Measurements from ENCODE around the gene OR2G3. TPM values are rescaled to one million over a fixed set of nuclear protein-coding genes. Genes with fewer than 3 reads are reported as not detected.

Gene OR2G3
- not detected for total RNA-seq
- long read RNA-seq: 0 reads

DNA sequence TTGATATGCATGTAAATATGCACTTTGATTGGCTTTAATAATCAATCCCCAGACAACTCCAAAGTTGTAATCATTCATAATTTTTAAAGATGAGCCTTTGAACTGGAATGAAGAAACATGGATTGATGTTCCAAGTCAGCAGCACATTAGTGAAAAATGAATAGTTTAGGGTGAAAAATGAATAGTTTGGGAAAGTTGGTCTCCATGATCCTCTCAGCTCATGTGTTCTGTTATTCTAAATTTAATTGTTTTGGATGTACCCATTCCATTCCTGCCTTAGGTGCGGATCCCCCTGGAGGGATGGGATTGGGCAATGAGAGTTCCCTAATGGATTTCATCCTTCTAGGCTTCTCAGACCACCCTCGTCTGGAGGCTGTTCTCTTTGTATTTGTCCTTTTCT lies at the start of gene OR2G3:
Gene OR2G3, plus strand, starts transcription at position 301 of the 400 bp plus-strand sequence. Its CDS starts 0 bp downstream, at position 301.
- Histone ChIP-seq H3K9me3 (no peaks in the 10 kb centered on the region), H3K27ac (no peak within 1 kb of the TSS), H3K4me1 (no peaks in the 10 kb centered on the region), H3K27me3 (ENCODE audit: low read depth) (no peaks in the 10 kb centered on the region), H3K4me3 (no peak within 1 kb of the TSS), H3K36me3 (no peaks in the 10 kb centered on the region)
- TF ChIP-seq, protein P1, sequence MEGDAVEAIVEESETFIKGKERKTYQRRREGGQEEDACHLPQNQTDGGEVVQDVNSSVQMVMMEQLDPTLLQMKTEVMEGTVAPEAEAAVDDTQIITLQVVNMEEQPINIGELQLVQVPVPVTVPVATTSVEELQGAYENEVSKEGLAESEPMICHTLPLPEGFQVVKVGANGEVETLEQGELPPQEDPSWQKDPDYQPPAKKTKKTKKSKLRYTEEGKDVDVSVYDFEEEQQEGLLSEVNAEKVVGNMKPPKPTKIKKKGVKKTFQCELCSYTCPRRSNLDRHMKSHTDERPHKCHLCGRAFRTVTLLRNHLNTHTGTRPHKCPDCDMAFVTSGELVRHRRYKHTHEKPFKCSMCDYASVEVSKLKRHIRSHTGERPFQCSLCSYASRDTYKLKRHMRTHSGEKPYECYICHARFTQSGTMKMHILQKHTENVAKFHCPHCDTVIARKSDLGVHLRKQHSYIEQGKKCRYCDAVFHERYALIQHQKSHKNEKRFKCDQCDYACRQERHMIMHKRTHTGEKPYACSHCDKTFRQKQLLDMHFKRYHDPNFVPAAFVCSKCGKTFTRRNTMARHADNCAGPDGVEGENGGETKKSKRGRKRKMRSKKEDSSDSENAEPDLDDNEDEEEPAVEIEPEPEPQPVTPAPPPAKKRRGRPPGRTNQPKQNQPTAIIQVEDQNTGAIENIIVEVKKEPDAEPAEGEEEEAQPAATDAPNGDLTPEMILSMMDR (IDR thresholded peaks at IDR 0.05): no peak
- ATAC-seq (no peak), DNase-seq (no peak)
- intact Hi-C loops (cut with DNase I): no loop called here

DNA sequence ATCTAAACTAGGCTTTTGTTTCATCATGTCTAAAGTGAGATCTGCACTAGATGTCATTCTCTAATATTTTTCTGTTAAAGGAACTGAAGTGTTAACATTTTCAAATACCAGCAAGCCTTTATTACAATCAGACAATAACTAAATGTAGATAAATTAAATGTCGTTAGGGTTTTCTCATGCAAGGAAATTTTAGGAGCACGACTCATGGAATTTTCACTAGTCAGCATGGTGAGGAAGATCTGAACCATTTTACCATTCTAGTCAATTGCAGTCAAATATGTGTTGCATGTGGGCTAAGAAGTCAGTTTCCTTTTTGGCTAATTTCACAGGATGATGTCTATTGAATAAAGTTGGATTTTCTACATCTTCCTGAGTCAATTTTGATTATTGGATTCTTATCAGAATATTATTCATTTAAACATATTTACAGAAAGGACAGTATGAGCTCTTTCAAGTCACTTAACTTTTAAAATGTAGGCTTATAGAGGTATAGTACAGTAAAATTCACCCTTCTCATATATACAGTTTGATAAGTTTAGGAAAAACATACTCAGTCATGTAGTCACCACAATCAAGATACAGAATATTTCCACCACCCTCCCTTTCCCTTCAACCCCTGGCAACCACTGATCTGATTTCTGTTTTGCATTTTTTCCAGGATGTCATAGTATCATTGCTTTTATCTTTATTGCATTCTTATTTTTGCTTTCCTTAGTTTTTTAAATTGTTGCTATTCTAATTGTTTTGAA lies 47.3 kb upstream of the OR2G3 start:
- TF ChIP-seq, protein P1 (IDR thresholded peaks at IDR 0.05): no peak

DNA sequence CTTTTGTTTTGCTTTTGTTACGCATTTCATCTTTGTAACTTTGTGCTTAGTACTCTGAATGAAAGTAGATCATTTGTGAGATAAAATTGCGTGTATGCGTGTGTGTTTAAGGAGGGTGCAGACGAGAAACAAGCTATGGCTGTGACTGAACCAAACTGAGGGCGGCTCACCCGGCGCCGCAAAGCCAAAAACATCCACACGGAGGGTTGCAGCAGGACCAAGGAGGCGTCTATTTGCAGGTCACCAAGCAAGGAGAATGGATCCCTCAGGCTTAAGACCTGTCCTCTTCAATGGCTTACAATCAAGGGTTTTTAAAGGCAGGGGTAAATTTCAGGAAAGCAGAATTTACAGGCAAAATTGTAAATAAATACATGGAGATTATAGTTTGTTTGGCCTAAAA lies 43.7 kb upstream of the OR2G3 start:
- H3K9me3 ChIP-seq: no peaks in the 10 kb centered on the region
- DNase-seq (no peak), ATAC-seq (no peak)

More for the DNA sequence above, 47.3 kb upstream of the OR2G3 start:
- no peak overlapping the region for H3K27ac ChIP-seq
- intact Hi-C loops (cut with DNase I): no loop called here
- no peaks in the 10 kb centered on the region for H3K9me3 ChIP-seq
- H3K4me1 ChIP-seq: no peaks in the 10 kb centered on the region
- DNase-seq (no peak), ATAC-seq (no peak)
- no peaks in the 10 kb centered on the region for H3K36me3 ChIP-seq
- no peak overlapping the region for H3K4me3 ChIP-seq
- no peaks in the 10 kb centered on the region for H3K27me3 ChIP-seq (ENCODE audit: low read depth)

DNA sequence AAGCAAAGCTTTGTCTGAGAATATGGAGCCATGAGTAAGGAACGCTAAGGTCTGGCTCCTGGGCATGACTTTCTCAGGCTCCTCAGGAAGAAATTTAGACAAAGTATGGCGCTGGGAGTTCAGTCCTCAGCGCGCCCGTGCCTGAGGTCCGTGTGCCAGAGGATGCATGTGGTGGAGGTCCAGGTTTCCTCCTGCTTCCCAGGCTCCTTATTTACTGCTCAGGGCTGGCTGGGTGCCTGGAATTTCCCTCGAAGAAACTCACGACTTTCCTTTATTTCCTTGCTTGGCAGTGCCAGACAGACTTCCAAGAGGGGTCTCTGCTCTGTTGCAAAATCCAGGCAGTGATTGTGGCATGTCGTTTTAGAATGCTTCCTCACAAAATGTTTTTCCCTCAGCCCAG lies 43.2 kb upstream of the OR2G3 start:
- Histone ChIP-seq H3K9me3 (no peaks in the 10 kb centered on the region), H3K27me3 (ENCODE audit: low read depth) (no peaks in the 10 kb centered on the region), H3K36me3 (no peaks in the 10 kb centered on the region), H3K27ac (no peak overlapping the region), H3K4me1 (no peaks in the 10 kb centered on the region), H3K4me3 (no peak overlapping the region)
- TF ChIP-seq, protein P1 (IDR thresholded peaks at IDR 0.05): no peak
- no peak for ATAC-seq
- DNase-seq: no peak
- intact Hi-C loops (cut with DNase I): no loop called here

More for the DNA sequence above, 43.7 kb upstream of the OR2G3 start:
- no peak overlapping the region for H3K4me3 ChIP-seq
- no peaks in the 10 kb centered on the region for H3K27me3 ChIP-seq (ENCODE audit: low read depth)
- intact Hi-C loops (cut with DNase I): no loop called here
- H3K27ac ChIP-seq: no peak overlapping the region
- H3K4me1 ChIP-seq: no peaks in the 10 kb centered on the region
- TF ChIP-seq, protein P1 (IDR thresholded peaks at IDR 0.05): no peak
- H3K36me3 ChIP-seq: no peaks in the 10 kb centered on the region

- no peaks in the 10 kb centered on the region for H3K9me3 ChIP-seq
- ATAC-seq (no peak), DNase-seq (no peak)
- H3K27me3 ChIP-seq (ENCODE audit: low read depth): no peaks in the 10 kb centered on the region
- H3K36me3 ChIP-seq: no peaks in the 10 kb centered on the region
- H3K4me1 ChIP-seq: no peaks in the 10 kb centered on the region
- H3K4me3 ChIP-seq: no peak overlapping the region
- intact Hi-C loops (cut with DNase I): no loop called here
- H3K27ac ChIP-seq: no peak overlapping the region
- TF ChIP-seq, protein P1 (IDR thresholded peaks at IDR 0.05): no peak
These were observed 31.1 kb upstream of the OR2G3 start for GRCh38 chr1:247574236-247574635.

All from lower lobe of right lung (tissue), 2 donors.